ENCODE data around the gene PCDHB7.
"Not testable (repeated sequence)": the region's sequence is repeated elsewhere in the genome, so short reads cannot be mapped to it uniquely, and the experiment has no call there.

The PCDHB7 gene

DNA sequence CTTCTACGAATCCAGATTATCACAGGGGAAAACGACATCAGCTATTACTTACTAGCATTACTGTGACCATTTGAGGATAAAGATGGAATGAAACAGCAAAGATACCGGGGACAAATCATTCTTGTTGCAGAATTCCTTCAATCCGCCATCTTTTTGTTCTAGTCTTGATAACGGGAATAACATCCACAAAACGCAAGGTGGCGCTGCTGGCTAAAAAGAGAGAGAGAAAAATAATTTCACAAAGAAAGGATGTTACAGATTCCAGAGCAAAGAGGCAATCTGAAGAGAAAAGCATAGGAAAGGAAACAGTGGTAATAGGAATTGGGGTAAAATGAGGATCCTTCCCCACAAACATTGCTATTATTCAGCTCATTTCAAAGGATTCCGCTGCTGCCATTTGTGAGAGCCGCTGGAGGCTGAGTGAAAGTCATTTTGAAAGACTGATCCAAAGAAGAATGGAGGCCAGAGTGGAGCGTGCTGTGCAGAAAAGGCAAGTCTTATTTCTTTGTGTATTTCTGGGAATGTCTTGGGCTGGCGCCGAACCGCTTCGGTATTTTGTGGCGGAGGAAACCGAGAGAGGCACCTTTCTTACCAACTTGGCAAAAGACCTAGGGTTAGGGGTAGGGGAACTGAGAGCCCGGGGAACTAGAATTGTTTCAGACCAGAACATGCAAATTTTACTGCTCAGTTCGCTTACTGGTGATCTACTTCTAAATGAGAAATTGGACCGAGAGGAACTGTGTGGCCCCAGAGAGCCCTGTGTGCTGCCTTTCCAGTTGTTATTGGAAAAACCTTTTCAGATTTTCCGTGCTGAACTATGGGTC, at the start of gene PCDHB7:
Gene PCDHB7 (plus strand): TSS at position 264 of the 824 bp plus-strand sequence. CDS start 192 bp downstream, at position 456.
- H3K4me3 ChIP-seq (ENCODE audit: low read length) = no peak within 1 kb of the TSS
- DNase-seq (ENCODE audit: low read depth) = peak; percentile 11
- TF ChIP-seq, protein P1, sequence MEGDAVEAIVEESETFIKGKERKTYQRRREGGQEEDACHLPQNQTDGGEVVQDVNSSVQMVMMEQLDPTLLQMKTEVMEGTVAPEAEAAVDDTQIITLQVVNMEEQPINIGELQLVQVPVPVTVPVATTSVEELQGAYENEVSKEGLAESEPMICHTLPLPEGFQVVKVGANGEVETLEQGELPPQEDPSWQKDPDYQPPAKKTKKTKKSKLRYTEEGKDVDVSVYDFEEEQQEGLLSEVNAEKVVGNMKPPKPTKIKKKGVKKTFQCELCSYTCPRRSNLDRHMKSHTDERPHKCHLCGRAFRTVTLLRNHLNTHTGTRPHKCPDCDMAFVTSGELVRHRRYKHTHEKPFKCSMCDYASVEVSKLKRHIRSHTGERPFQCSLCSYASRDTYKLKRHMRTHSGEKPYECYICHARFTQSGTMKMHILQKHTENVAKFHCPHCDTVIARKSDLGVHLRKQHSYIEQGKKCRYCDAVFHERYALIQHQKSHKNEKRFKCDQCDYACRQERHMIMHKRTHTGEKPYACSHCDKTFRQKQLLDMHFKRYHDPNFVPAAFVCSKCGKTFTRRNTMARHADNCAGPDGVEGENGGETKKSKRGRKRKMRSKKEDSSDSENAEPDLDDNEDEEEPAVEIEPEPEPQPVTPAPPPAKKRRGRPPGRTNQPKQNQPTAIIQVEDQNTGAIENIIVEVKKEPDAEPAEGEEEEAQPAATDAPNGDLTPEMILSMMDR (IDR thresholded peaks at IDR 0.05; ENCODE audit: insufficient read depth, low read depth, low read length, missing control alignments) = peak; percentile 33

GRCh38 chr5:141123396-141124135, 48.9 kb upstream of the PCDHB7 start:
- not testable (repeated sequence) for H3K4me3 ChIP-seq (ENCODE audit: low read length); DNase-seq (ENCODE audit: low read depth)

GRCh38 chr5:141127305-141127704, 45.1 kb upstream of the PCDHB7 start:
- TF ChIP-seq, protein P1 (IDR thresholded peaks at IDR 0.05; ENCODE audit: insufficient read depth, low read depth, low read length, missing control alignments) = no peak

GRCh38 chr5:141135030-141135717, 37.3 kb upstream of the PCDHB7 start, which contains the start of gene PCDHB5:
Gene PCDHB5, plus strand, starts transcription at chr5:141135206. Its CDS starts 229 bp downstream, at chr5:141135435.
- H3K4me3 ChIP-seq (ENCODE audit: low read length) = peak within 1 kb of the TSS; percentile 14
- TF ChIP-seq, protein P1 (IDR thresholded peaks at IDR 0.05; ENCODE audit: insufficient read depth, low read depth, low read length, missing control alignments) = peak; percentile 36
- DNase-seq (ENCODE audit: low read depth) = peak; percentile 3

More at GRCh38 chr5:141127305-141127704, 45.1 kb upstream of the PCDHB7 start:
- H3K4me3 ChIP-seq (ENCODE audit: low read length) = no peak overlapping the region
- DNase-seq (ENCODE audit: low read depth) = no peak

- H3K4me3 ChIP-seq (ENCODE audit: low read length) = no peak overlapping the region
- DNase-seq (ENCODE audit: low read depth) = no peak
- TF ChIP-seq, protein P1 (IDR thresholded peaks at IDR 0.05; ENCODE audit: insufficient read depth, low read depth, low read length, missing control alignments) = no peak
Observed at GRCh38 chr5:141135718-141136266, 36.7 kb upstream of the PCDHB7 start.

DNA sequence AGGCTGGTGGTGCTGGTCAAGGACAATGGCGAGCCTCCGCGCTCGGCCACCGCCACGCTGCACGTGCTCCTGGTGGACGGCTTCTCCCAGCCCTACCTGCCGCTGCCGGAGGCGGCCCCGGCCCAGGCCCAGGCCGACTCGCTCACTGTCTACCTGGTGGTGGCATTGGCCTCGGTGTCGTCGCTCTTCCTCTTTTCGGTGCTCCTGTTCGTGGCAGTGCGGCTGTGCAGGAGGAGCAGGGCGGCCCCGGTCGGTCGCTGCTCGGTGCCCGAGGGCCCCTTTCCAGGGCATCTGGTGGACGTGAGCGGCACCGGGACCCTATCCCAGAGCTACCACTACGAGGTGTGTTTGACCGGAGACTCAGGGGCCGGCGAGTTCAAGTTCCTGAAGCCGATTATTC, 35.1 kb upstream of the PCDHB7 start:
- not testable (repeated sequence) for H3K4me3 ChIP-seq (ENCODE audit: low read length); DNase-seq (ENCODE audit: low read depth)

GRCh38 chr5:141149812-141150211, 22.6 kb upstream of the PCDHB7 start, which contains the start of gene PCDHB6:
Gene PCDHB6, plus strand, starts transcription at chr5:141150057. Its CDS starts 201 bp downstream, at chr5:141150258.
- TF ChIP-seq, protein P1 (IDR thresholded peaks at IDR 0.05; ENCODE audit: insufficient read depth, low read depth, low read length, missing control alignments) = no peak
- no peak within 1 kb of the TSS for H3K4me3 ChIP-seq (ENCODE audit: low read length)
- DNase-seq (ENCODE audit: low read depth) = peak; percentile 1

All from epithelial cell of esophagus (primary cell).